SK-N-SH (cell line): Measurements from ENCODE around the gene FAM149A. TPM values are rescaled to one million over a fixed set of nuclear protein-coding genes. Genes with fewer than 3 reads are reported as not detected.

ENCODE experiments used
- CTCF ChIA-PET: fragments of 300-600, 350-600 bp; formaldehyde crosslinking; extraction: SDS; loops from one replicate; lab custom pipeline; 2021; lab: Yijun Ruan, JAX
- POLR2A ChIA-PET: fragments of 350-600 bp; sonication (Branson Sonifier 250); formaldehyde crosslinking; extraction: SDS; loops from one replicate; lab custom pipeline; 2020; ENCODE audit warnings: antibody characterized with exemption, inconsistent platforms; lab: Yijun Ruan, JAX
- DNase-seq: peaks from one replicate; pipeline ENCODE4 v3.0.0; 2012
- H2AFZ ChIP-seq: fragments of 200-600 bp; sonication (generic); 2 replicates; pipeline ENCODE4 v1.8.1; 2016; ENCODE audit warnings: antibody characterized with exemption, mild to moderate bottlenecking, low read depth
- H3F3A ChIP-seq: fragments of 200-600 bp; sonication (generic); replicated peaks from 2 replicates; pipeline ENCODE3; 2016; ENCODE audit warnings: antibody characterized with exemption, mild to moderate bottlenecking; ENCODE audit not compliant: insufficient read depth
- H3K27ac ChIP-seq, 2 experiments: fragments of 200-500 bp in 1 of 2; fragments of 200-600 bp in 1 of 2; sonication (Bioruptor generic) in 1 of 2; sonication (generic), shearing (Covaris generic) in 1 of 2; 2 replicates each; pipeline versions ENCODE4 v1.5.1 to v1.6.1; 2014 to 2016; ENCODE audit warnings: low read depth in 2 of 2, inconsistent platforms in 1 of 2, low read length in 1 of 2, mild to moderate bottlenecking in 1 of 2, mixed read lengths in 1 of 2
- H3K27me3 ChIP-seq: fragments of 200-600 bp; sonication (generic), shearing (Covaris generic); 2 replicates; pipeline ENCODE4 v1.6.1; 2016; ENCODE audit warnings: mixed run types; ENCODE audit not compliant: insufficient read depth
- H3K36me3 ChIP-seq, 2 experiments: fragments of 200-500 bp in 1 of 2; fragments of 200-600 bp in 1 of 2; sonication (Bioruptor generic) in 1 of 2; sonication (generic) in 1 of 2; replicated peaks in 1 of 2; 2 replicates each; pipeline versions ENCODE3 to v1.5.1; 2014 to 2016; ENCODE audit warnings: low read length in 1 of 2, mild to moderate bottlenecking in 1 of 2; ENCODE audit not compliant: insufficient read depth in 2 of 2, control insufficient read depth in 1 of 2
- H3K4me1 ChIP-seq, 2 experiments: fragments of 200-500 bp in 1 of 2; fragments of 200-600 bp in 1 of 2; sonication (Bioruptor generic) in 1 of 2; sonication (generic), shearing (Covaris generic) in 1 of 2; 2 replicates each; pipeline versions ENCODE4 v1.5.1 to v1.6.1; 2014 to 2016; ENCODE audit warnings: low read depth in 1 of 2, low read length in 1 of 2, mixed run types in 1 of 2; ENCODE audit not compliant: insufficient read depth in 2 of 2, control insufficient read depth in 1 of 2
- H3K4me2 ChIP-seq: fragments of 200-600 bp; sonication (generic), shearing (Covaris generic); 2 replicates; pipeline ENCODE4 v1.6.1; 2017; ENCODE audit warnings: mixed run types
- H3K4me3 ChIP-seq, 2 experiments: fragments of 200-500 bp in 1 of 2; fragments of 200-600 bp in 1 of 2; sonication (Bioruptor generic) in 1 of 2; sonication (generic), shearing (Covaris generic) in 1 of 2; 2 replicates each; pipeline versions ENCODE4 v1.5.1 to v1.8.1; 2014 to 2016; ENCODE audit warnings: low read depth in 2 of 2, inconsistent platforms in 1 of 2, low read length in 1 of 2, mild to moderate bottlenecking in 1 of 2, mixed read lengths in 1 of 2, moderate library complexity in 1 of 2
- H3K79me2 ChIP-seq: fragments of 200-600 bp; sonication (generic); 2 replicates; pipeline ENCODE4 v1.8.1; 2017; ENCODE audit warnings: mild to moderate bottlenecking; ENCODE audit not compliant: insufficient read depth
- H3K9ac ChIP-seq: fragments of 200-600 bp; sonication (generic); 2 replicates; pipeline ENCODE4 v1.6.1; 2017; ENCODE audit warnings: mixed run types
- H3K9me2 ChIP-seq: fragments of 200-600 bp; sonication (generic); 2 replicates; pipeline ENCODE4 v1.6.1; 2017; ENCODE audit warnings: mixed run types
- H3K9me3 ChIP-seq: fragments of 200-600 bp; sonication (generic); 2 replicates; pipeline ENCODE4 v1.6.1; 2017; ENCODE audit warnings: mixed run types, mild to moderate bottlenecking, moderate library complexity
- H4K20me1 ChIP-seq: fragments of 200-600 bp; sonication (generic); 2 replicates; pipeline ENCODE4 v1.6.1; 2017; ENCODE audit warnings: mild to moderate bottlenecking, mixed run types; ENCODE audit not compliant: insufficient read depth
- EP300 ChIP-seq, 2 experiments: IDR thresholded peaks; 2 replicates each; pipeline versions ENCODE4 v1.4.0 to v1.6.1; 2012; ENCODE audit warnings: borderline replicate concordance in 1 of 2, low read depth in 1 of 2, low read length in 1 of 2
- EZH2phosphoT487 ChIP-seq: fragments of 200-600 bp; sonication (generic); IDR thresholded peaks from 2 replicates; pipeline ENCODE4 v1.6.1; 2017; ENCODE audit warnings: low read depth, mixed run types, mild to moderate bottlenecking, antibody characterized with exemption, moderate library complexity, borderline replicate concordance
- GABPA ChIP-seq: IDR thresholded peaks from 2 replicates; pipeline ENCODE4 v1.4.0; 2012; ENCODE audit warnings: low read depth, mild to moderate bottlenecking
- IRF3 ChIP-seq: fragments of 150-350 bp; IDR thresholded peaks from 2 replicates; pipeline ENCODE4 v1.6.1; 2016; ENCODE audit warnings: mild to moderate bottlenecking, low read depth, low read length
- JUND ChIP-seq: IDR thresholded peaks from 2 replicates; pipeline ENCODE4 v1.4.0; 2012
- MXI1 ChIP-seq: IDR thresholded peaks from 2 replicates; pipeline ENCODE4 v1.6.1; 2012; ENCODE audit warnings: mild to moderate bottlenecking, low read depth, low read length, improper control_type of control experiment
- NFIC ChIP-seq: IDR thresholded peaks from 2 replicates; pipeline ENCODE4 v1.4.0; 2012; ENCODE audit warnings: borderline replicate concordance
- NRF1 ChIP-seq: IDR thresholded peaks from 2 replicates; pipeline ENCODE4 v1.6.1; 2012; ENCODE audit warnings: low read depth, mild to moderate bottlenecking, low read length
- POLR2AphosphoS5 ChIP-seq: IDR thresholded peaks from 2 replicates; pipeline ENCODE4 v1.6.1; 2012; ENCODE audit warnings: low read depth, low read length
- RCOR1 ChIP-seq: fragments of 150-350 bp; IDR thresholded peaks from 2 replicates; pipeline ENCODE4 v1.6.1; 2017; ENCODE audit warnings: antibody characterized with exemption, low read length
- REST ChIP-seq: IDR thresholded peaks from 2 replicates; pipeline ENCODE4 v1.6.1; 2012; ENCODE audit warnings: mild to moderate bottlenecking, low read depth, low read length, moderate library complexity
- RFX5 ChIP-seq: IDR thresholded peaks from 2 replicates; pipeline ENCODE4 v1.6.1; 2012; ENCODE audit warnings: mild to moderate bottlenecking, improper control_type of control experiment, low read length
- SMC3 ChIP-seq: IDR thresholded peaks from 2 replicates; pipeline ENCODE4 v1.6.1; 2012; ENCODE audit warnings: low read depth, low read length, improper control_type of control experiment
- TCF12 ChIP-seq: IDR thresholded peaks from 2 replicates; pipeline ENCODE4 v1.4.0; 2012
- ZBTB33 ChIP-seq: IDR thresholded peaks from 2 replicates; pipeline ENCODE4 v1.4.0; 2012; ENCODE audit warnings: low read depth, borderline replicate concordance
- WGBS: methylation state at CpG from one replicate; pipeline ENCODE4 v1.1.6; 2017; ENCODE audit warnings: low lambda C conversion rate; 5-methylcytosine and 5-hydroxymethylcytosine counted together
- polyA plus RNA-seq, 3 experiments: library from polyadenylated mRNA; depleted of rRNA; stranded (reverse); fragments of >200 nt; gene quantifications; 2 replicates each; pipeline ENCODE4 v1.2.3, GENCODE V29; 2012

FAM149A gene
- polyA plus RNA-seq, 1 of the 3 experiments (the other 2 are of a cell fraction), result 0.38 TPM

GRCh38 chr4:186167605-186168004, 63.1 kb downstream of the FAM149A start (continued):
- TF ChIP-seq SMC3, result no peak
- no peak for TF ChIP-seq MXI1
- TF ChIP-seq POLR2AphosphoS5, result no peak
- TF ChIP-seq EP300 (IDR thresholded peaks at IDR 0.05; ENCODE audit: borderline replicate concordance in 1 of 2, low read depth in 1 of 2, low read length in 1 of 2), result no peak

- TF ChIP-seq RFX5 (no peak), TCF12 (no peak), JUND (no peak), GABPA (no peak), EZH2phosphoT487 (no peak), ZBTB33 (no peak), SMC3 (no peak), RCOR1 (no peak), REST (no peak), NRF1 (no peak), NFIC (no peak), IRF3 (no peak)
- no peaks in the 10 kb centered on the region for H3K36me3 ChIP-seq
- H3K9ac ChIP-seq, result no peak overlapping the region
- H4K20me1 ChIP-seq, result no peaks in the 10 kb centered on the region
- H3K79me2 ChIP-seq, result no peaks in the 10 kb centered on the region
- no peaks in the 10 kb centered on the region for H3K27me3 ChIP-seq
- no peak overlapping the region for H2AFZ ChIP-seq
- no peak overlapping the region for H3K4me3 ChIP-seq
- POLR2A ChIA-PET, result no interaction called here
- no peaks in the 10 kb centered on the region for H3K9me3 ChIP-seq
- WGBS, result 75% methylated on average over 9 of the region's 9 CpGs
- H3K4me1 ChIP-seq, result no peaks in the 10 kb centered on the region
- H3K27ac ChIP-seq, result no peak overlapping the region
- no peak overlapping the region for H3K4me2 ChIP-seq
- no peak for DNase-seq
- H3F3A ChIP-seq, result no peaks in the 10 kb centered on the region
- H3K9me2 ChIP-seq, result no peaks in the 10 kb centered on the region
- CTCF ChIA-PET, result interaction anchor here (0.6 kb wide), 1 partner anchor 83 kb away, joined by 3 read pairs; no protein-coding TSS in a partner anchor
Observed at GRCh38 chr4:186168750-186169149, 64.2 kb downstream of the FAM149A start.
